Dendritic cell treated with granulocyte-macrophage colony-stimulating factor and Interleukin-4, amounts not matched to agents 40 ng/mL and 50 ng/mL, for 4 days (primary cell): Measurements from ENCODE around the gene ICA1.

Experiments used
- H3K27ac Mint-ChIP-seq: one replicate; pipeline ENCODE4 v1.8.0; 2022; ENCODE audit warnings: mild to moderate bottlenecking, mixed read lengths
- H3K27me3 Mint-ChIP-seq: one replicate; pipeline ENCODE4 v1.8.0; 2022; ENCODE audit warnings: mild to moderate bottlenecking, mixed read lengths
- H3K36me3 Mint-ChIP-seq: one replicate; pipeline ENCODE4 v1.8.0; 2022; ENCODE audit warnings: low read depth, mixed read lengths
- H3K4me1 Mint-ChIP-seq: one replicate; pipeline ENCODE4 v1.8.0; 2022; ENCODE audit warnings: low read depth, mixed read lengths
- H3K4me3 Mint-ChIP-seq: one replicate; pipeline ENCODE4 v1.8.0; 2022; ENCODE audit warnings: mild to moderate bottlenecking, moderate library complexity, mixed read lengths
- H3K9me3 Mint-ChIP-seq: one replicate; pipeline ENCODE4 v1.8.0; 2022; ENCODE audit warnings: mixed read lengths
- intact Hi-C: fragments of 100-400 bp; cut with micrococcal nuclease; formaldehyde crosslinking; loops from one replicate; pipeline ENCODE4 v1.15.0; 2022

Gene ICA1

DNA sequence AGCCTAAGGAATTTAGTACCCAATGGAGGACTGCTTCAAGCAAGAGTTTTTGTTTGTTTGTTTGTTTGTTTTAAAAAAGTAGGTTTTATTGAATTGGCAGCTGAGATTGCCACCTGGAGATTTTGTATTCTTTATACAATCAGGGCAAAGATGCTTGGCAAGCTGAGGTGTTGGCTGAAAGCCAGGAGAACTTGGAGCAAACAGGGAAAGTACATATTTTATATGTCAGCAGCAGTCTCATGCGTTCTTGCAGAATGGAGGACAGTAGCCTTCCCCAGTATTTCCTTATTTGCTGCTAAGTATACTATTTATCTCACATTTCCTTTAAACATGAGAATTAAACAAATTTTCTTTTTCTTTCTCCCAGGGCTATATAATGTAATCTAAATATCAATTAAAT lies 22.6 kb upstream of the ICA1 start:
- Mint-ChIP-seq H3K27me3 (no peaks in the 10 kb centered on the region), H3K9me3 (no peaks in the 10 kb centered on the region), H3K36me3 (no peaks in the 10 kb centered on the region), H3K27ac (no peak overlapping the region), H3K4me1 (no peaks in the 10 kb centered on the region), H3K4me3 (no peak overlapping the region)
- intact Hi-C loops, result no loop called here

DNA sequence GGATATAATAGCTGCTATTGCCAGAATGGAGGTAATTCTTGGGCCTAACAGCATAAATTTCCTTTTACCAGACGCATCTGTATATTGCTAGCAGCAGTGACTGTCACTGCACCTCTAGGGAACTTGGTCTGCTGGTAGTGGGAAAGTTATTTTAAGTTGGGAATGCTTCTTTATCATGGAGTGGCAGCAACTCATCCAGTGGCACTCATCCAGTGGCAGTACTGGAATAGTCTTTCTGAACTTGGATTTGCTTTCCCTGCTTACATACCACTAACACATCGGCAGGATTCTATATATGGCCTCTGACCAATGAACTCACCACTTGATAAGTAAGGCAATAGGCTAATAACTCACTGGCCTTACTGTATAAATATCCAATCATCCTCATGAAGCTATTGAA lies 22.0 kb upstream of the ICA1 start:
- Mint-ChIP-seq H3K4me3 (no peak overlapping the region), H3K9me3 (no peaks in the 10 kb centered on the region), H3K4me1 (no peaks in the 10 kb centered on the region), H3K36me3 (no peaks in the 10 kb centered on the region), H3K27me3 (no peaks in the 10 kb centered on the region), H3K27ac (no peak overlapping the region)
- intact Hi-C loops, result no loop called here

DNA sequence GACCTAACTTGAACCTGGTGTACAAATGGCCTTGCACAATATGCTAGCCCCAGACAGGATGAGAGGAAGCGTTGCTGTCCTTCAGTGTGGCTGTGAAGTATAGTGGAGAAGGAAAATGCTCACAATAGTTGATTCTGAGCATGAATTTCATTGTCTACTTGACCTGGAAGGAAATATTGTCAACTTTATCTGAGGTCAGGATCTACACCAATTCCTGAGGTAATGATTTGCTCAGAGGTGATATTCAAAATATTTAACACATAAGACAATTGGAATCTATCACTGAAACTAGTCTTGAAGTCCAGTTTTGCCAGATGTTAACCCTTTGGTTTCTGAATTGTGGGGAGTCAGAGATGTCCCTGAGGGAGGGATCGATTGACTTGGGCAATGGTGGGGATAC lies 20.9 kb upstream of the ICA1 start:
- H3K36me3 Mint-ChIP-seq, result no peaks in the 10 kb centered on the region
- H3K4me1 Mint-ChIP-seq, result no peaks in the 10 kb centered on the region
- intact Hi-C loops, result no loop called here
- H3K27me3 Mint-ChIP-seq, result no peaks in the 10 kb centered on the region
- no peak overlapping the region for H3K27ac Mint-ChIP-seq
- H3K9me3 Mint-ChIP-seq, result no peaks in the 10 kb centered on the region
- no peak overlapping the region for H3K4me3 Mint-ChIP-seq

DNA sequence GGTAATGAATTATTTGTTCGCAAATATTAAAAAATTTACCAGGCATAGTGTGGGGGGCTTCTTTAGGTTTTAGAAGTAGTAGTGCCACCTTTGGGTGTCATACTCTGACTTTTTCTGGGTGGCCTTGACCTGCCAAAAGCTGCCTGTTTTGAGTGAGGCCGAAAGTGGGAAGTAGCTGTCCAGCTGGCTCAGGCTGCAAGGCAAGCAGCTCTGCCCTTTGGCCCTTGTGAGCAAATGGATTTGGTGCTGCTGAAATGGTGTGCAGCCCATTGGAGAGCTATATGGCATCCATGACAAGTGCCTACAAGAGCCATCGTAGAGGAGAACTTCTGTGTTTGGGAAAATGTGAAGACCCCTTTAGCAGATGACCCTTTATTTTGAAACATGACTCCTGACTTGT lies 20.2 kb upstream of the ICA1 start:
- Mint-ChIP-seq H3K9me3 (no peaks in the 10 kb centered on the region), H3K27ac (no peak overlapping the region), H3K27me3 (no peaks in the 10 kb centered on the region)

DNA sequence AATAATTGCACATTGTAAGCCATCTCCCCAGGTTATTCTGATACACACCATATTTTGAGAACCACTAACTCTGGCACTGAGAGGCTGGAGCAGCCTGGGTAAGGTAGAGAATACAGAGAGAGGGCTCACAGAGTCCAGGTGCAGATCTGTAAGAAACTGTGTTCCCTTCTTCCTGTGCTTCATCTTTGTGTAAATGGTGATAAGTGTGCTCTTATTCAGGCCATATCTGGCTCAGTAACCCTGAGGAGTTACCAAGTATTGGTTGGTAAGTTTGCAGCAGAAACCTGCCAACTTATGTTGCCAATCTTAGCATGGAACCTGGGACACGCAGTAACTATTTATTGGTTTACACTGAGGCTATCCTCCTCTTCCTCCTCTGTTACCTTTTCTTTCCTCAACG lies 16.2 kb upstream of the ICA1 start:
- no peak overlapping the region for H3K4me3 Mint-ChIP-seq
- no peaks in the 10 kb centered on the region for H3K27me3 Mint-ChIP-seq
- intact Hi-C loops, result no loop called here
- H3K27ac Mint-ChIP-seq, result no peak overlapping the region
- H3K36me3 Mint-ChIP-seq, result no peaks in the 10 kb centered on the region
- peaks cover 12% of the 10 kb centered on the region for H3K4me1 Mint-ChIP-seq
- H3K9me3 Mint-ChIP-seq, result no peaks in the 10 kb centered on the region

More for the DNA sequence above, 20.2 kb upstream of the ICA1 start:
- no peaks in the 10 kb centered on the region for H3K4me1 Mint-ChIP-seq
- H3K36me3 Mint-ChIP-seq, result no peaks in the 10 kb centered on the region
- intact Hi-C loops, result no loop called here
- no peak overlapping the region for H3K4me3 Mint-ChIP-seq

DNA sequence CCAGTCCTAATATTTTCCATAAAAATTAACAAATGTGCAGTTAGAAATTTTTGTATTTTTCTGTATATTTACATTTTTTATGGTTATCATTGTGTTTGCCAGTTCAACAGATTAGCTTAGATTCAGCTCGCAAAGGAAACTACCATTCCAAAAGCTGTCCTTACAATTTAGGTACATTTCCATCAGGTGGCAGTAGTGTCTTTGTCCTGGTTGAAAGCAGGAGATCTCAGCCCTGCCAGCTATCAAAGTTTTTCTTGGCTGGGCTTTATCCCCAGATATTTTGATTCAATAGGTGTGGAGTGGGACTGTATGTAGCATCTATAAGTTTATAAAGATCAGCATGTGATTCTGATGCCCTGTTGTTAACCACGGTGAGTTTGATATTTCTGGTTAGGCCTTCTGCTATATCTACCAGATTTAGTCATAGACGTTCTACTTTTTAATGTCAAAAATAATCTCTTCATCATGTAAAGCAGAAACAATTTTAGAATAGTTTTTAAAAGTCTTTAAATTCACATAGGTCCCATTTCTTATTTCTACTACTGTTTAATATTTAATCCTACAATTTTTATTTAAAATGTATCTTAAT lies 15.5 kb upstream of the ICA1 start:
- Mint-ChIP-seq H3K4me3 (no peak overlapping the region), H3K27me3 (no peaks in the 10 kb centered on the region), H3K4me1 (peaks cover 12% of the 10 kb centered on the region), H3K36me3 (no peaks in the 10 kb centered on the region), H3K27ac (no peak overlapping the region), H3K9me3 (no peaks in the 10 kb centered on the region)
- intact Hi-C loops, result no loop called here

DNA sequence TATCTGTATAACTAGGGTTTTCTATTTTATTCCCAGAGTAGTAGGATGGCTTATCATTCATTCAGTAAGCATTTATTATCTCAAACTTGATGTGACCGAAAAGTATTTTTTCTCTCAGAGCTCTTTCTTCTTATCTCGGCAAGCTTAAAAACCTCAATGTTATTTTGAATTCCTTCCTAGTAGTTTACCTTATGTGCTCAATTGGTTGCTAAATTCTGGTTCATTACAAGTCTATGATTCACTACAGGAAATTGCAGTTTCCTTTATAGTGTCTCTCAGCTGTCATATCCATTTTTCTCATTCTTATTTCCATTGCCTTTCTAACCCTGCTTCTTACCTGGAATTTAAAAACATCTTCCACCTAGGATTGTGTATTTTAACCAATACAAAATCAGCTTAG lies 12.6 kb upstream of the ICA1 start:
- intact Hi-C loops, result no loop called here
- Mint-ChIP-seq H3K27ac (no peak overlapping the region), H3K9me3 (no peaks in the 10 kb centered on the region), H3K4me1 (peaks cover 12% of the 10 kb centered on the region), H3K36me3 (no peaks in the 10 kb centered on the region), H3K27me3 (no peaks in the 10 kb centered on the region), H3K4me3 (no peak overlapping the region)

DNA sequence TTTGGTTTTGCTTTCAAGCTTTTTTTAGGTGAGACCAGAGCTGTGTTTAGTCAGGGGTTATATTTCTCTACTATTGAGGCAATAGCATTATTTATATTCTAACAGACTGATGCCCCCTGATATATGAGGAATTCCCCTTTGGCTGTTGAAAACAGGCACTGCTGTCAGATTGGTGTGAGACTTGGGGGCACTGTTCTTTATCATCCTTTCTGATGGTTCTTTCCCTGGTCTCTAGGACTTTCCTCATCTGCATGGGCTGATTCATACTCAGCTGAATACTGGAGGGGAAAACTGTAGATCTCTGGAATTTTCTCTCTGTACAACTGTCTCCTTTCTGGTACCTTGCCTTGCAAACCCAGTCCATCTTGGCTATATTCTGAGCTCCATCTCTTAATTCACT lies 10.0 kb upstream of the ICA1 start:
- intact Hi-C loops, result no loop called here
- H3K36me3 Mint-ChIP-seq, result no peaks in the 10 kb centered on the region
- no peak overlapping the region for H3K4me3 Mint-ChIP-seq
- H3K9me3 Mint-ChIP-seq, result no peaks in the 10 kb centered on the region
- H3K27ac Mint-ChIP-seq, result no peak overlapping the region
- H3K27me3 Mint-ChIP-seq, result no peaks in the 10 kb centered on the region
- peaks cover 20% of the 10 kb centered on the region for H3K4me1 Mint-ChIP-seq

DNA sequence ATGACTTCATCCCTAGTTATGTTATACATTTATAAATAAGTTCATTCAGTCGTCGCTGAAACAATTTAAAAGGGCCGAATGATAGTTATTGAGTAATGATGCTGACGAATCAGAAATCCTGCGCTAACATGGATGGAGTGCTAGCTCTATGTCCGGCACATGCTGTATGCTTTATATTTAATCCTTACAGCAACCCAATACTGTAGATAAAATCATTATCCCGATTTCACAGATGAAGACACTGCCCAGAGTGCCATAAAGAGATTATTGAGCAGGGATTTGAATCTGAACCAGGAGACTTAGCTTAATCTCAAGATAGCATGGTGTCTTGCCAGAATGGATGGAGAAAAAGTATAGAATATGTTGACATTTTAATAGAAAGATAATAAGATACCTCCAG lies 1.1 kb upstream of the ICA1 start:
- Mint-ChIP-seq H3K4me1 (peaks cover 8% of the 10 kb centered on the region), H3K36me3 (no peaks in the 10 kb centered on the region), H3K9me3 (peaks cover 7% of the 10 kb centered on the region), H3K4me3 (no peak overlapping the region), H3K27ac (no peak overlapping the region), H3K27me3 (peaks cover 15% of the 10 kb centered on the region)
- intact Hi-C loops, result no loop called here

DNA sequence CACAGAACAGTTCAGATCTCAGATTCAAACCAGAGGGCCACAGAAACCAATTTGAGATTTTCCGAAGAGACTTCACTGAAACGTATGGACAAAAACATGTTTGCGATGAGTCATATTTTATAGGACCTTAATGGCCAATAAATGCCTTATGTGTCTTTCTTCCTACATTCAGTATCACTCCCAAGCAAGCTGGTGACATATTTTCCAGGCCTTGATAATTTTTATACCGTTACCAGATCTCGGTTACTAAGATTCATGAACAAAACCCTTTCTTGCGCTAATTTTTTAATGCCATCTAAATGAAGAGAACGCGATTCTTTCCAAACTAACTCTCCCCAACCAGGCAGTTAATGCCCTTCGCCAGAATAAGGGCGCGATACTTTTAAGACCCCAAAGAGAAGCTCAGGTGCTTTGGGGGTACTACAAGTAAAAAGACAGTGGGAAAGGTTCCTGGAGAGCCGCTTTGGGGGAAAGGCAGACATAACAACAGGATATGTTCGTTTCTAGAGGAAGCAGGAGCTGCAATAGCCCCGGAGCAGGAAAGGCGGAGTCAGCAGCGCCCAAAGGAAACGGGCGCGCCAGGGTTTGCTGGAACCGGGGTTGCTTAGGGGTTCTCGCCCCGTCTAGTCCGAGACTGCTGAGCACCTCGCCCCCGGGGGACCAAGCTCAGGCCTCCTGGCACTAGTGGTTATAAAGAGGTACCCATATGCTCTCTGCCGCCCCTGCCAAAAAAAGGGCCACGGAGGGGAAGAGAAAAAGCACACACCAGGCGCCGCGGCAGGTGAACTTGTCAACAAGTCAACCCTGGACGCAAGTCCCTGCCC lies 884 bp downstream of the ICA1 start:
- H3K9me3 Mint-ChIP-seq, result peaks cover 7% of the 10 kb centered on the region
- peaks cover 15% of the 10 kb centered on the region for H3K27me3 Mint-ChIP-seq
- H3K27ac Mint-ChIP-seq, result peak overlapping the region; percentile 67
- peaks cover 8% of the 10 kb centered on the region for H3K4me1 Mint-ChIP-seq
- intact Hi-C loops, result no loop called here
- H3K4me3 Mint-ChIP-seq, result peak overlapping the region; percentile 82
- no peaks in the 10 kb centered on the region for H3K36me3 Mint-ChIP-seq

DNA sequence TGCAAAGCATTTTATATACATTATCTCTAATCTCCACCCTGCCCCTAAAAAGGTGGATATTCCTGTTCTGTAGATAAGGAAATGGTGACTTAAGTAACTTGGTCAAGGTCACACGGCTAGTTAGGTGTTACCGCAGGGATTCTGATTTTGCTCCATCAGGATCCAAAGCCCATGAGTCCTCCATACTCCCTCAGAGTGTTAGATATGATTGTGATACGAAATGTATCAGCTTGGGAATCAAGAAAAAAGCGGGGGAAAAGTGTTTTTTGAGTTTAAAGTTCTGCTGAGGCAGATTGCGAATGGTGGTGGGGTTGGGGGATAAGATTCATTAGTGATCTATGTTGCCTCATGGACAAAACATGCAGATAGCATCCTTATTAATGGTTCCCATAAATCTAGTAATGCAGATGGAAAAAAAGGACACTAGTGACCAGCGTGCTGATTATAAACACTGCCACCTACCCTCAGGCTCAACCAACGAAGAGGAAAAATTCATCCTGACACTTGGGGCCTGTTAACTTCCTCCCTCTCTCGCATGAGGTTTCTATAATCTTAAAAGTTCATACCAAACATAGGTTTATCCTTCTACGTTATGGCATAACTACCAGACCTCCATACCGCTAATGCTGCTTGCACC lies 2.3 kb downstream of the ICA1 start:
- H3K36me3 Mint-ChIP-seq, result no peaks in the 10 kb centered on the region
- H3K4me1 Mint-ChIP-seq, result peaks cover 8% of the 10 kb centered on the region
- H3K9me3 Mint-ChIP-seq, result peaks cover 4% of the 10 kb centered on the region
- H3K4me3 Mint-ChIP-seq, result no peak overlapping the region
- peaks cover 14% of the 10 kb centered on the region for H3K27me3 Mint-ChIP-seq
- intact Hi-C loops, result no loop called here
- no peak overlapping the region for H3K27ac Mint-ChIP-seq

DNA sequence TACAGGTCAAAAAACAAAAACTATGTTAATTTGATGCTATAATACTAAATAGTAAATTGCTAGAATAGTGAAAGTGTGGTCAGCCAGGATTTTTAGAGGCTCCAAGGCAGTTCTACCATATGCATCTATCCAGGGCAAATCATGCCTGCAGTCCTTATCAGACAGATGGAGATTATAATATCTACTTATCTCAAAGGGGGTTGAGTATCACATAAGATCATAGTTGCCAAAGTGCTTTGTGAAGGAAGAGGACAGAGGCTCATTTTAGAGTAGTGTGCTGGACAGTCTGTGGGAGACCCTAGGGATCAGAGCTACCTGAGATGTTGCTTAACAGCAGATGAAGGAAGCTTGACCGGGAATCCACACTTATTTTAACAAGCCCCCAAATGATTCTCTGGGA lies 3.2 kb downstream of the ICA1 start:
- Mint-ChIP-seq H3K27me3 (peaks cover 14% of the 10 kb centered on the region), H3K4me3 (no peak overlapping the region), H3K9me3 (no peaks in the 10 kb centered on the region), H3K27ac (no peak overlapping the region), H3K36me3 (no peaks in the 10 kb centered on the region), H3K4me1 (peaks cover 14% of the 10 kb centered on the region)
- intact Hi-C loops, result no loop called here

DNA sequence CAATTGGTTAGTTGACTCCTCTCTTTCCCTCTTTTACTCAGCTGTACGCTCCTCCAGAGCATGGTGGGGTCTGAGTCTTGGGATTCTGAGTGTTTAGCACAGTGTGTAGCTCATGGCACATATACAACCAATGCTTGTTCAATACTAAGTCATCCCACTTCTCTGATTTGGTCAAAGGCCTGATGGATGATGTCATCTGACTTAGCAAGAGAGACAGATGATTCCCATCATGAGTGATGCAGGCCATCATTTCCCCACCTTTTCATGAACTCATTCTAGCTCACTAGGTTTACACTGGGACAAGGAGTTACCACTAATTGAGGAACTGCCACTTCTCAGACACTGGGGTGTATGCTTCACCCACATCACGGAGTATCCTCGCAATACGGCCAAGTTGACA lies 3.8 kb downstream of the ICA1 start:
- H3K27me3 Mint-ChIP-seq, result peaks cover 13% of the 10 kb centered on the region
- no peaks in the 10 kb centered on the region for H3K36me3 Mint-ChIP-seq
- no peaks in the 10 kb centered on the region for H3K9me3 Mint-ChIP-seq
- H3K27ac Mint-ChIP-seq, result no peak overlapping the region
- H3K4me1 Mint-ChIP-seq, result peaks cover 14% of the 10 kb centered on the region
- intact Hi-C loops, result no loop called here
- no peak overlapping the region for H3K4me3 Mint-ChIP-seq

DNA sequence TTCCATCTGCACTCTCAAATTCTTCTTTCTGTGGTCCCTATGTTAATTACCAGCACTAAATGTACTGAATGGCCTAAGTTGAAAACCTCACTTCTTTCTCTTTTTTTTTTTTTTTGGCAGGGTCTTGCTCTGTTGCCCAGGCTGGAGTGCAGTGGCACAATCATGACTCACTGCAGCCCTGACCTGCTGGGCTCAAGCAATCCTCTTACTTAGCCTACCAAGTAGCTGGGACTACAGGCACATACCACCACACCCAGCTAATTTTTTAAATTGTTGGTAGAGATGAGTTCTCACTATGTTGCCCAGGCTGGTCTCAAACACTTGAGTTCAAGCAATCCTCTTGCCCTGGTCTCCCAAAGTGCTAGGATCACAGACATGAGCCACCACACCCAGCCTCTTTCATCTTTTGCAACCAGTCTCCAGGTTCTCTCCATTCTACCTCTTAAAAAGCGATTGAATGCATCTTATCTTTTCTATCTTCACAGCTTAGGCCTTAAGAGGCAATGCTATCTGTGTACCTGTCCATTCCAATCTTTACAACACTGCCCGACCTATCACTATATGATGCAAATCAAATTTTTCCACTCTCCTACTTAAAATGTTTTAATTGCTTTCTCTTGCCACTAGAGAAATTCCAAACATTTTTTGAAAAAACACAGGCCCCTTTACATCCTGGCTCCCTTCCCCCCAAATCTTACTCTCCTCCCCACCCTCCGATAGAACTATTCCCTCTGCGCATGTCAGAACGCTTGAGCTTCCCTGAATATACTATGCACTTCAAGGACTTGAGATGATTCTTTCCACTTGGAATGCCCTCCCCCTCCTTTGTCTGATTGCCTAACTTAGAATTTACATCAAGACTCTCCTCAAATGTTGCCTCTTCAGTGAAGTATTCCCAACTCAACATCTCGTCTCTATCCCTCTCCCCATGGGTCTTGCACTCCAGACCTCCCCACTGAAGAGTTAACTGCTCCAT lies 6.0 kb downstream of the ICA1 start:
- H3K27me3 Mint-ChIP-seq, result peaks cover 3% of the 10 kb centered on the region

More for the DNA sequence above, 6.0 kb downstream of the ICA1 start:
- intact Hi-C loops, result no loop called here
- Mint-ChIP-seq H3K9me3 (no peaks in the 10 kb centered on the region), H3K4me3 (no peak overlapping the region), H3K4me1 (peaks cover 10% of the 10 kb centered on the region), H3K27ac (no peak overlapping the region), H3K36me3 (no peaks in the 10 kb centered on the region)
